Cortex of kidney (tissue), 1 donor: ENCODE results near the gene ARHGAP11A.

Source experiments
- DNase-seq: peaks from one replicate; lab custom pipeline; 2025; lab: John Stamatoyannopoulos, UW

Gene ARHGAP11A

DNA sequence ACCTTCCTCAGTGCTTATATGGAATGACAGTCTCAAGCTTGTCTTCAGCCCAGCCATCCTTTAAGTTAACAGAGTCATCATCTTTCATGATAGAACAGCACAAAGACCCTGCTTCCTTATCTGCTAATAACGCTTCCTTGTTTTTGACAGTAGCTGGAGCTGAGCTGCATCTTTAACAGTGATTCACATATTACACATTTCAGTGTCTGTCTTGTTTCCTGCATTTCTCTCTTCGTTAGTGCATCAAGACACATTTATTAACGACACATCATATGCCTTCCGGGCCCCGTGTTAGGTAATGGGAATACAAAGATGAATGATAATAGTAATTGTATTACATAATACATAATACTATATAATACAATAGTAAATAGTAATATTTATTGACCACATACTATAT, 72.3 kb downstream of the ARHGAP11A start:
- no peak for DNase-seq

DNA sequence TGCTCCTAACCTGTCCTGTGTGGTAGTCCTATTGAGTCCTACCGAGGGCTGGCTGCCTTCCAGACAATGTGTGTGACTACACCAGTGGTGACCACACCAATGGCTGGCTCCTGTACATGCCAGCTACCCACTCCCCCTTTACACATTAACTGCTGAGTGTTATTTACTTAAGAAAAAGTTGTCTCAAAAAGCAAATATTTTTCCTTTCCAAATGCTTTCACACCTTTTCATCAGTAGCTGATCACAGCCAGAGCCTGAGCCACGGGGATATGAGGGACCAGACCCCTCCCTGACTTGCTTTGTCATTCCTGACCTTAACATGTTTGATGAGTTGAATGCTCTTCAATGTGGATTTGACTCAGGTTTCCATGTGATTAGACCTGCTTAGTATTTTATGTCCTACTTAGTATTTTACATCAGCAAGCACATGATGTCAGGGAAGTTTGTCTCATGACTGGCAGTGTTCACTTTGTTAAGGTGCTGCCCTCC, 72.9 kb downstream of the ARHGAP11A start:
- DNase-seq = no peak
